Measurements from ENCODE around the gene STARD3.

STARD3 gene

GRCh38 chr17:39627047-39627711 is 9.8 kb upstream of the STARD3 start:
- H3K4me3 ChIP-seq (ENCODE audit: control insufficient read depth, low read depth, low read length): no peak overlapping the region; the same call in 1 of the 2 replicates
- no peak for DNase-seq (ENCODE audit: low read depth)
- TF ChIP-seq CTCF (IDR thresholded peaks at IDR 0.05; ENCODE audit: control insufficient read depth, insufficient read depth, low read depth, low read length, missing control alignments): no peak

- DNase-seq (ENCODE audit: low read depth): no peak
- no peak for TF ChIP-seq CTCF (IDR thresholded peaks at IDR 0.05; ENCODE audit: control insufficient read depth, insufficient read depth, low read depth, low read length, missing control alignments)
- no peak overlapping the region for H3K4me3 ChIP-seq (ENCODE audit: control insufficient read depth, low read depth, low read length)
These were observed 9.0 kb upstream of the STARD3 start for GRCh38 chr17:39627712-39628516.

GRCh38 chr17:39628655-39629493 is 8.1 kb upstream of the STARD3 start:
- no peak for TF ChIP-seq CTCF (IDR thresholded peaks at IDR 0.05; ENCODE audit: control insufficient read depth, insufficient read depth, low read depth, low read length, missing control alignments)
- no peak overlapping the region for H3K4me3 ChIP-seq (ENCODE audit: control insufficient read depth, low read depth, low read length)
- DNase-seq (ENCODE audit: low read depth): no peak

GRCh38 chr17:39629494-39629880 is 7.5 kb upstream of the STARD3 start:
- no peak for TF ChIP-seq CTCF (IDR thresholded peaks at IDR 0.05; ENCODE audit: control insufficient read depth, insufficient read depth, low read depth, low read length, missing control alignments)
- no peak for DNase-seq (ENCODE audit: low read depth)
- no peak overlapping the region for H3K4me3 ChIP-seq (ENCODE audit: control insufficient read depth, low read depth, low read length)

GRCh38 chr17:39629898-39630297 is 7.0 kb upstream of the STARD3 start:
- no peak overlapping the region for H3K4me3 ChIP-seq (ENCODE audit: control insufficient read depth, low read depth, low read length)
- no peak for TF ChIP-seq CTCF (IDR thresholded peaks at IDR 0.05; ENCODE audit: control insufficient read depth, insufficient read depth, low read depth, low read length, missing control alignments)
- no peak for DNase-seq (ENCODE audit: low read depth)

GRCh38 chr17:39631403-39631802 is 5.5 kb upstream of the STARD3 start:
- no peak for DNase-seq (ENCODE audit: low read depth)
- TF ChIP-seq CTCF (IDR thresholded peaks at IDR 0.05; ENCODE audit: control insufficient read depth, insufficient read depth, low read depth, low read length, missing control alignments): no peak
- no peak overlapping the region for H3K4me3 ChIP-seq (ENCODE audit: control insufficient read depth, low read depth, low read length)
